HepG2 (cell line): ENCODE measurements around the gene ELOVL2. TPM values are rescaled to one million over a fixed set of nuclear protein-coding genes. Genes with fewer than 3 reads are reported as not detected.

ENCODE experiments used
- BCL3 ChIP-seq: sonication (generic); formaldehyde crosslinking; IDR thresholded peaks from 2 replicates; pipeline ENCODE4 v1.5.1; 2020; ENCODE audit warnings: mild to moderate bottlenecking, missing genetic modification reagents, moderate library complexity
- CEBPB ChIP-seq: IDR thresholded peaks from 2 replicates; pipeline ENCODE4 v1.6.1; 2011; ENCODE audit warnings: low read depth, low read length, improper control_type of control experiment, borderline replicate concordance
- FOSL2 ChIP-seq: sonication (generic); formaldehyde crosslinking; IDR thresholded peaks from 2 replicates; pipeline ENCODE4 v1.4.0; 2020; ENCODE audit warnings: missing genetic modification reagents
- NR2F6 ChIP-seq, 2 experiments: IDR thresholded peaks; 2 replicates each; pipeline ENCODE4 v1.6.1; 2016; ENCODE audit warnings: antibody characterized with exemption in 1 of 2, mild to moderate bottlenecking in 1 of 2
- PBX2 ChIP-seq: IDR thresholded peaks from 2 replicates; pipeline ENCODE4 v1.6.1; 2016; ENCODE audit warnings: control low read depth
- RFXANK ChIP-seq: IDR thresholded peaks from 2 replicates; pipeline ENCODE4 v1.6.1; 2016
- SIX1 ChIP-seq: sonication (generic); formaldehyde crosslinking; IDR thresholded peaks from 2 replicates; pipeline ENCODE4 v1.4.0; 2020; ENCODE audit warnings: missing genetic modification reagents, borderline replicate concordance
- SSRP1 ChIP-seq: IDR thresholded peaks from 2 replicates; pipeline ENCODE4 v1.6.1; 2016; ENCODE audit warnings: control low read depth
- TBL1XR1 ChIP-seq: fragments of 150-350 bp; IDR thresholded peaks from 2 replicates; pipeline ENCODE4 v1.6.1; 2014; ENCODE audit warnings: borderline replicate concordance, low read length; ENCODE audit not compliant: partially characterized antibody
- ZNF180 ChIP-seq: sonication (generic); formaldehyde crosslinking; IDR thresholded peaks from 2 replicates; pipeline ENCODE4 v1.4.0; 2020; ENCODE audit warnings: low read depth, missing genetic modification reagents, borderline replicate concordance
- ZNF292 ChIP-seq: sonication (generic); formaldehyde crosslinking; IDR thresholded peaks from 2 replicates; pipeline ENCODE4 v1.8.1; 2022; ENCODE audit warnings: mild to moderate bottlenecking, low read depth, missing genetic modification reagents, borderline replicate concordance
- ZNF34 ChIP-seq: sonication (generic); formaldehyde crosslinking; IDR thresholded peaks from 2 replicates; pipeline ENCODE4 v1.4.0; 2020; ENCODE audit warnings: mild to moderate bottlenecking, missing genetic modification reagents, borderline replicate concordance
- ZNF569 ChIP-seq: sonication (generic); formaldehyde crosslinking; IDR thresholded peaks from 2 replicates; pipeline ENCODE4 v1.5.0; 2020; ENCODE audit warnings: mild to moderate bottlenecking, missing genetic modification reagents, moderate library complexity, borderline replicate concordance
- ZNF574 ChIP-seq: sonication (generic); formaldehyde crosslinking; IDR thresholded peaks from 2 replicates; pipeline ENCODE4 v1.4.0; 2020; ENCODE audit warnings: missing genetic modification reagents
- ZNF660 ChIP-seq: sonication (generic); formaldehyde crosslinking; IDR thresholded peaks from 2 replicates; pipeline ENCODE4 v1.5.1; 2020; ENCODE audit warnings: mild to moderate bottlenecking, low read depth, missing genetic modification reagents, borderline replicate concordance
- ZNF75D ChIP-seq: sonication (generic); formaldehyde crosslinking; IDR thresholded peaks from 2 replicates; pipeline ENCODE4 v1.8.1; 2023; ENCODE audit warnings: missing genetic modification reagents, mild to moderate bottlenecking, borderline replicate concordance
- ZNF772 ChIP-seq: sonication (generic); formaldehyde crosslinking; IDR thresholded peaks from 2 replicates; pipeline ENCODE4 v1.5.0; 2020; ENCODE audit warnings: mild to moderate bottlenecking, missing genetic modification reagents
- ZSCAN25 ChIP-seq: sonication (generic); formaldehyde crosslinking; IDR thresholded peaks from 2 replicates; pipeline ENCODE4 v1.8.0; 2022; ENCODE audit warnings: mild to moderate bottlenecking, missing genetic modification reagents
- polyA plus RNA-seq, 8 experiments: library from polyadenylated mRNA; depleted of rRNA in 3 of 8; stranded (reverse) in 7 of 8; unstranded in 1 of 8; fragments of >200 nt; fragmentation: Illumina TruSeq in 4 of 8; extraction: Trizol in 4 of 8; gene quantifications; 2 replicates each; pipeline versions ENCODE4 v1.2.1 to v1.2.3, GENCODE V29; 2011 to 2016; ENCODE audit warnings: low read depth in 4 of 8, missing spikeins in 1 of 8, mixed read lengths in 1 of 8; ENCODE audit not compliant: insufficient read depth in 1 of 8
- total RNA-seq, 5 experiments: library from RNA; depleted of rRNA; stranded (reverse); fragments of >200 nt; fragmentation: Illumina TruSeq; extraction: Trizol; gene quantifications; 2 replicates each; pipeline ENCODE4 v1.2.3, GENCODE V29; 2016; ENCODE audit warnings: low read depth in 1 of 5
- TF ChIP-seq, protein P1 (sequence below), 2 experiments: sonication (generic) in 1 of 2; formaldehyde crosslinking in 1 of 2; IDR thresholded peaks; 2 replicates each; pipeline versions ENCODE4 v1.6.1 to v1.9.0; 2014 to 2022; ENCODE audit warnings: antibody characterized with exemption in 1 of 2, borderline replicate concordance in 1 of 2, inconsistent platforms in 1 of 2, low read depth in 1 of 2, missing genetic modification reagents in 1 of 2

ELOVL2 gene
- total and polyA plus RNA-seq, 2 of the 13 experiments (the other 11 are each of a cell fraction or from before 2014, with no cell fraction given) = 43.6 to 65.4 TPM

- peak; percentile 3; the same call in 1 of the 2 replicates for TF ChIP-seq PBX2 (CRISPR knock-in tag)
- peak; percentile 51; the same call in 1 of the 2 replicates for TF ChIP-seq FOSL2
- peak; percentile 63; the same call in 1 of the 2 replicates for TF ChIP-seq CEBPB
- peak; percentile 53 for TF ChIP-seq ZSCAN25
- TF ChIP-seq SSRP1 (CRISPR knock-in tag) = peak; percentile 46; the same call in 1 of the 2 replicates
- no peak for TF ChIP-seq RFXANK (CRISPR knock-in tag)
- peak; percentile 39; the same call in 1 of the 2 replicates for TF ChIP-seq ZNF574 (CRISPR knock-in tag)
- no peak for TF ChIP-seq ZNF660 (CRISPR knock-in tag)
- TF ChIP-seq, protein P1, sequence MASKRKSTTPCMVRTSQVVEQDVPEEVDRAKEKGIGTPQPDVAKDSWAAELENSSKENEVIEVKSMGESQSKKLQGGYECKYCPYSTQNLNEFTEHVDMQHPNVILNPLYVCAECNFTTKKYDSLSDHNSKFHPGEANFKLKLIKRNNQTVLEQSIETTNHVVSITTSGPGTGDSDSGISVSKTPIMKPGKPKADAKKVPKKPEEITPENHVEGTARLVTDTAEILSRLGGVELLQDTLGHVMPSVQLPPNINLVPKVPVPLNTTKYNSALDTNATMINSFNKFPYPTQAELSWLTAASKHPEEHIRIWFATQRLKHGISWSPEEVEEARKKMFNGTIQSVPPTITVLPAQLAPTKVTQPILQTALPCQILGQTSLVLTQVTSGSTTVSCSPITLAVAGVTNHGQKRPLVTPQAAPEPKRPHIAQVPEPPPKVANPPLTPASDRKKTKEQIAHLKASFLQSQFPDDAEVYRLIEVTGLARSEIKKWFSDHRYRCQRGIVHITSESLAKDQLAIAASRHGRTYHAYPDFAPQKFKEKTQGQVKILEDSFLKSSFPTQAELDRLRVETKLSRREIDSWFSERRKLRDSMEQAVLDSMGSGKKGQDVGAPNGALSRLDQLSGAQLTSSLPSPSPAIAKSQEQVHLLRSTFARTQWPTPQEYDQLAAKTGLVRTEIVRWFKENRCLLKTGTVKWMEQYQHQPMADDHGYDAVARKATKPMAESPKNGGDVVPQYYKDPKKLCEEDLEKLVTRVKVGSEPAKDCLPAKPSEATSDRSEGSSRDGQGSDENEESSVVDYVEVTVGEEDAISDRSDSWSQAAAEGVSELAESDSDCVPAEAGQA (IDR thresholded peaks at IDR 0.05; ENCODE audit: low read depth) = no peak
- TF ChIP-seq, protein P1 (CRISPR knock-in tag; IDR thresholded peaks at IDR 0.05; ENCODE audit: borderline replicate concordance) = no peak
- peak; percentile 36; the same call in 1 of the 2 replicates for TF ChIP-seq SIX1 (CRISPR knock-in tag)
- TF ChIP-seq BCL3 = 0 out of 2 replicates have a peak, but pooled peaks have one; percentile 74
- TF ChIP-seq NR2F6 (IDR thresholded peaks at IDR 0.05) = no peak
- TF ChIP-seq NR2F6 (CRISPR knock-in tag; IDR thresholded peaks at IDR 0.05) = peak; percentile 63; the same call in 1 of the 2 replicates
- TF ChIP-seq ZNF569 (CRISPR knock-in tag) = no peak
- TF ChIP-seq ZNF75D (CRISPR knock-in tag) = no peak
- no peak for TF ChIP-seq TBL1XR1
- no peak for TF ChIP-seq ZNF180 (CRISPR knock-in tag)
- TF ChIP-seq ZNF292 (CRISPR knock-in tag) = peak; percentile 65
- no peak for TF ChIP-seq ZNF34 (CRISPR knock-in tag)
- 0 out of 2 replicates have a peak, but pooled peaks have one; percentile 2 for TF ChIP-seq ZNF772 (CRISPR knock-in tag)
Observed at GRCh38 chr6:11067348-11067747, 23.2 kb upstream of the ELOVL2 start (continued).
